ENCODE results near the gene C17orf75.

- TF ChIP-seq EZH2 (IDR thresholded peaks at IDR 0.05; ENCODE audit: borderline replicate concordance), result no peak
- no peak for TF ChIP-seq CTCF (IDR thresholded peaks at IDR 0.05; ENCODE audit: poor library complexity)
Measured at GRCh38 chr17:32320847-32321246, 21.1 kb downstream of the C17orf75 start.
